GM18502 (cell line): ENCODE results near the gene GIMAP7.
"Not testable (repeated sequence)": the region's sequence is repeated elsewhere in the genome, so short reads cannot be mapped to it uniquely, and the experiment has no call there.

Source experiments
- ATAC-seq: cut with Tn5 transposase; IDR thresholded peaks from one replicate; pipeline ENCODE4 v1.9.1; 2021; ENCODE audit warnings: mild to moderate bottlenecking; ENCODE audit not compliant: unreplicated experiment, poor library complexity

The GIMAP7 gene

DNA sequence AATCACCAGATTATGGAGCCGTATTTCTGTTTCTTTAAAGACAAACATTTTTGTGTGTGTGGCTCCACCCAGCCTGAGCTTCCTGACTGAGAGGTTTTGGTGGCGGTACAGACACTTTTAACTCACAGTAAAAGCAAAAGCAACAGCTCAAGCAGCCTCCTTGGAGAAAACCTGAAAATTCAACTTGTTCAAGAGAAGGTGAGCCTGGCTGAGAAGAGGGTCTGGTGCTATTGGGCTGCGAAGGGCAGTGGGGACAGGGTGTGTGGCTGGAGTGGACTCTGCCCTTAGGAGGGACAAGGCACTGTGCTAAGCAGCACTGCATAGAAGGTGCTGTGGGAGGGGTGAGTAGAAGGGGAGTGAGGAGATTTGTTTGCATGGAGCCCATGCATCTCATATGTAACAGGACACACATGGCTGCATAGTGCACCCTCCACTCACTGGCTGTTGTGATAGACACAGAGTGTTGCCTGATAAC lies at the start of gene GIMAP7:
Gene GIMAP7 (plus strand): TSS at position 125 of the 475 bp plus-strand sequence. CDS start 5,103 bp downstream, outside the sequence.
- ATAC-seq = peak; percentile 87

- no peak for ATAC-seq
Measured at GRCh38 chr7:150464962-150465361, 49.7 kb upstream of the GIMAP7 start.

DNA sequence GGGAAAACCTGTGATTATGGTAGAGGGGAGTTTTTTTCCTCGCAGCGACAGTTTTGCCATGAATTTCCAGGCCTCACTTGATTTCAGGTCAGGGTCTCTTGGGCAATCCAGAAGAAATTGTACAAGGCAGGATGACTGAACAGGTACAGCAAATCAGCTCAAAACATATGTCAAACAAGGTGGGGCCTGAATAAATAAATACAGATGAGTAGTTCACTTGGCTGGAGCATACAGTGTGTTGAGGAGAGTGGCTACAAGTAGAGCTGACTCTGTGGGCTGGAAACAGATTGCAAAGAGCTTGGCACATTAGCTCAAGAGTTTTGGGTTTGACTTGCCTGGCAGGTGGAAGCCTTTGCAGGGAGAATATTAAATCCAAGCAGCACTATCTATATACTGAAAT lies 49.3 kb upstream of the GIMAP7 start:
- ATAC-seq = no peak

DNA sequence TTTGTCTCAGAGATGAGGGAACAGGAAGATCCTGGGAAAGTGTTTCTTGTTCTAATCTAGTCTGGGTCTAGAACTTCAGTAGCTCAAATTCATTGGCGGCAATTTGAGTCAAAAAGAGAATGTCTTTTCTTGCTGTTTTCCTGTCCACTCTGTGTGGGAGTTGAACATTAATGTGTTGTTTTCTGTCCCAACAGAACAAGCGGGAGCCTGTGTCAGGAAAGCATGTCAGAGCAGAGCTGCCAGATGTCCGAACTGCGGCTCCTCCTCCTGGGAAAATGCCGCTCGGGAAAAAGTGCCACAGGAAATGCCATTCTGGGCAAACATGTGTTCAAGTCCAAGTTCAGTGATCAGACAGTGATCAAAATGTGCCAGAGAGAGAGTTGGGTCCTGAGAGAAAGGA lies 48.2 kb upstream of the GIMAP7 start:
- no peak for ATAC-seq

DNA sequence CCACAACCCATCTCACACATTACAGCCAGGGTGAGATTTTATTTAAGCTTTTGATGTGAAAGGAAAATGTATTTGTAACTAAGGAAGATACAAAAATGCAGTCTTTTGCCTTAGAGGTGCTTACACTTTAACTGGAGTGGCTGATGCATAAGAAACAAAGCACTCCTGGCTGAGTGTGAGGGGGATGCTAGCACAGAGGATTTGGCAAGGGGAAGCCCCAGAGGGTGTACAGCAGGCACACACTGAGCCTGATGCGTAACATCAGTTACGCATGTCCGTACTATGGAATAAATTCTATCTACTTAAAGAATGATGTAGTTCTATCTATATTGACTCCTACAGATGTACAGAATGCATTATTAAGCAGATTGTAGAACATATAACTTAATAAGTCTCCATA lies 46.4 kb upstream of the GIMAP7 start:
- no peak for ATAC-seq

GRCh38 chr7:150471886-150472285 lies 42.8 kb upstream of the GIMAP7 start:
- ATAC-seq = no peak

GRCh38 chr7:150473902-150474301 lies 40.8 kb upstream of the GIMAP7 start:
- ATAC-seq = no peak

- ATAC-seq = no peak
Measured at GRCh38 chr7:150476285-150476684, 38.4 kb upstream of the GIMAP7 start.

GRCh38 chr7:150476819-150477631 lies 37.6 kb upstream of the GIMAP7 start:
- ATAC-seq = no peak

GRCh38 chr7:150479023-150479716 lies 35.5 kb upstream of the GIMAP7 start:
- no peak for ATAC-seq

GRCh38 chr7:150481186-150481920 lies 33.3 kb upstream of the GIMAP7 start:
- ATAC-seq = no peak

GRCh38 chr7:150481922-150482321 lies 32.8 kb upstream of the GIMAP7 start:
- ATAC-seq = no peak

- ATAC-seq = not testable (repeated sequence)
Measured at GRCh38 chr7:150483514-150483913, 31.2 kb upstream of the GIMAP7 start.

GRCh38 chr7:150484071-150484470 lies 30.6 kb upstream of the GIMAP7 start:
- not testable (repeated sequence) for ATAC-seq

DNA sequence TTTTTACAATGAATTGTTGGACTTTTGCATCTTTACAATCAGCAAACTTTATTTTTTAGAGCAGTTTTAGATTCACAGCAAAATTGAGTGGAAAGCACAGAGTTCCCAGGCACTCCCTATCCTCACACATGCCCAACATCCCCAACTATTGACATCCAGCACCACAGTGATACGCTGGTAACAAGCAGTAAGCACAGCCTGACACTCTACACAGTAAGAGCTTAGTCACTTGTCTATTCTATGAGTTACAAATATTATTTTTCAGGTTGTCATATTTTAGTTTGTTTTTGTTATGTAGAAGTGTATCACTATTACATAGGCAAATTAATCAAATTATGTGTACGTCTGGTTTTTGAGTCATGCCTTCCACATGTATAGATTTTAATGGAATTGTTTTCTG lies 27.0 kb upstream of the GIMAP7 start:
- ATAC-seq = no peak

DNA sequence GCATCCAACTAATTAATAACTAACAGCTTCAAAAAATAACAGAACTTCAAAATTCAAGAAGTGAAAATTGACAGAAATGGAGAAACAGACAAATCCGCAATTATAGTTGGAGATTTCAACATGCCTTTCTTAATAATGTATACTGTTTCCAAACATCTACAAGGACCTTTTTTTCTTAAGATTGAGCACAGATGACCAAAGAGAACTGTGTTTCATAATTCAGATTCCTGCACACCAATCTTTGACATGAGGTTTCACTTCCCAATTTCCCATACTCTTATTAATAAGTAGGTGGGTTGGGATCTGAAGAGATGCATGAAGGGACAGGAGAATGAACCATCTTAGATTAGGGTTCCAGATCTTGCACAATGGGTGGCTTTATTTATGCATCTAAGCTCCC lies 24.9 kb upstream of the GIMAP7 start:
- ATAC-seq = no peak

GRCh38 chr7:150493442-150493841 lies 21.2 kb upstream of the GIMAP7 start:
- ATAC-seq = not testable (repeated sequence)

GRCh38 chr7:150502519-150502918 lies 12.2 kb upstream of the GIMAP7 start:
- no peak for ATAC-seq

DNA sequence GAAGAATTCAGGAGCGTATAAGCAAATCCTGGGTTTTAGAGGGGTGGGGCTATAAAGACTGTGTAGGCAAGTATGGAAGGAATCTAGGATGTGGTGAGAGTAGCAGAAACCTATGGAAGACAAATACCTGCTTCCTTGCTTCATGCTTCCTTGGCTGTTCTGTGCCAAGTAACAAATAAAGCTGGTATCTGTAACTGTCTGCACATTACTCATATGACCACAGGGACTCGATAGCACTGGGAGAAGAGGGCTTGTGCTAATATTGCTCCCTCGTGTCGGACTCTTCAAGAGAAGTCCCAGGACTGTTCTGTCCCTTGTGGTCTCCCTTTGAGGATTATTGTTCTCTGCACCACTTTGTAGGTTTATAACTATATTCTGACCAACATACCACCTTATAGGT lies 11.5 kb upstream of the GIMAP7 start:
- no peak for ATAC-seq

- no peak for ATAC-seq
Measured at GRCh38 chr7:150503581-150503980, 11.1 kb upstream of the GIMAP7 start.
